HL-60/S4 (cell line): ENCODE data around the gene RRAD.
"Not testable (repeated sequence)": the region's sequence is repeated elsewhere in the genome, so short reads cannot be mapped to it uniquely, and the experiment has no call there.

Experiments used
- in situ Hi-C: fragments of 300-500 bp; cut with MboI; formaldehyde crosslinking; loops from 2 replicates; pipeline ENCODE4 v1.14.3; 2022; ENCODE audit warnings: low sequenced_read_pairs

The RRAD gene

DNA sequence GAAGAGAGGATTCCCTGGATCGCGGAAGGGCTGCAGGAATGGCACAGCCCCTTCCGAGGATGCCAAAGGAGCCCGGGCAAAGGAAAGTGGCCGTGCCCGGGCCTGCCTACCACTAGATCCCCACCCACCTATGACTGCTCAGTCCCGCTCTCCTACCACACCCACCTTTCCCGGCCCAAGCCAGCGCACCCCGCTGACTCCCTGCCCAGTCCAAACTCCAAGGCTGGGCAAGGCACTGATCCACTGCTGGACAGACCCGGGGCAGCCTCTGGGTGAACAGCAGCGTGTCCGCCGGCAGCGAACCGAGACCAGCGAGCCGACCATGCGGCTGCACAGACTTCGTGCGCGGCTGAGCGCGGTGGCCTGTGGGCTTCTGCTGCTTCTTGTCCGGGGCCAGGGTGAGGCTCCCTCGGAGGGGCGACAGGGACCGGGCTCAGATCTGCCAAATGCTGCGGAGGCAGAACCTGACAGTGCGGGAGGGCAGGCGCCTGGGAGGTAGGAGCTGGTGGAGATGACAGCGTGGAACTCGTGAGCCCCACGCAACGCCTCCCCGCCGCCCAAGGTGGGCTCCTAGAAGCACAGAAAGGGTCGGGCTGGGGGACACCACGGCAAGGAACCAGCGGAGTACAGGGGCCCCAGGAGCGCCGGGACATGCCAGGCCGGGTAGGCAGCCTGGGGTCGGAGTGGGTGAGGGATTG is 10.1 kb upstream of the RRAD start, which contains the start of gene CES2:
Gene CES2, plus strand, starts transcription at position 203 of the 698 bp plus-strand sequence. Its CDS starts 120 bp downstream, at position 323.
- in situ Hi-C loops = no loop called here

DNA sequence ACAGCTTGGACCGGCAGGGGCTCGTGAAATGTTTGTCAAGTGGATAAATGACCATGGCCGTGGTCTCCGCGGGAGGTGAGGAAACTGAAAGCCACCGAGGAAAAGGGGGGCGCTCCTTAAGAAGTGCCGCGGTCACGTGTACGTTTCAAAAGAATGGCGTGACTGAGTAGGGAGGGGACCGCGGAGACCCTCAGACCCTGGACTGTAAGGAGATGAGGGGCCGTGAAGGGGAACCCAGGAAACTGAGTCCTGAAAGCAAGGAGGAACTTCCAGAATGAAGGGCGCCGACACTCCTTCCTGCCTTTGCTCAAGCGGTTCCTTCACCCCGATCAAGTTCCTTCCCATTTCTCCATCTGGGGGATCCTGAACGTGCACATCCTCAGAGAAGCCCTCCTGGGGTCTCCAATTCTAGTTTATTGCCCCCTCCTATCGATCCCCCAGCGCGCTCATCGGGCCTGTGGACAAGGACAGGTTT is 9.5 kb upstream of the RRAD start:
- in situ Hi-C loops = not testable (repeated sequence)

DNA sequence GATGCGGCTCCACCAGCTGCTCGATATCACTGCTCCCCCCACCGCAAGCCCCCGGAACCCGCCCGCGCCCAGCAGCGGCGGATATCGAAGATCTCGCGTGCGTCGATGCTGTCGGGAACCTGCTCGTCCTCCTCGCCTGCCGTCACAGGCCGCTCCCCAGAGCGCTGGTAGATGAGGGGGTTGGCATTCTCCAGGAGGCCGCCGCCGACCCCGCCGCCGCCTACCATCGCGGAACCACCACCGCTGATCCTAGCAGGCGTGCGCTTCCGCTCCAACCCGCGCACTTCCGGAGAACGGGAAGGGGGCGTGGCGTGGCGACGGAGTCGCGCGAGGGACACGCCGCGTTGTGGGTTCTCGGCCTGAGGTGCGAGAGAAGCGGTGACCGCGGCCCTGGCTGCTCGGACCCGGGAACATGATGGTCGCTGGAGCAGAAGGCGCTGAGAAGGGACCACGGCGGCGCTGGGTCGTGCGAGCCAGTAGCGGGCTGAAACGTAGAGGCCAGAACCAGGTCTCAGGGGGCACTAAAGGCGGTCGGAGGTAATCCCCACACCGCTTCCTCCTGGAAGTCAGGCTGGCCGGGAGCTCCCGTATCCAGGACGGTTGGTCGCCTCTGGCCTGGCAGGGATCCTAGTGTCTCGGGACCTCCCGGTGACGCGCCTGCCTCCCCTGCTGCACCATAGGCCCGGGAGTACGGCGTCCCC is 9.0 kb upstream of the RRAD start, which contains the start of gene CIAO2B:
Gene CIAO2B, minus strand, starts transcription at position 265 of the 701 bp plus-strand sequence. Its CDS starts 38 bp downstream, at position 227.
- in situ Hi-C loops = no loop called here

DNA sequence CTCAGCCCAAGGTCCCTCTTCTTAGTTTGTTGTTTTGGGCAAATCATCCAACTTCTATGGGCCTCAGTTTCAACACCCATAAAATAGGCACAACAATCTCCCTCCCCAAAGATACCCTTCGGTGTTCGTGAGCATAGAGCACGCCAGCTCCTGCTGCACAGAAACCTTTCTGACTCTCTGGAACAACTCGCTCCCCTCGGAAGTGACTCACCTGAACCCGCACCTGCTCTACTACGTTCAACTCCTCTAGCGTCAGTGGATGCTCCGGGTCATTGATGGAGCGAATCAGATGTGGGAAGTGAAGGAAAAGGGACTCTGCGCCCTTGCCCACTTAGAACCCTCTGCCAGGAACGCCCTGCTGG is 8.4 kb upstream of the RRAD start:
- in situ Hi-C loops = no loop called here

DNA sequence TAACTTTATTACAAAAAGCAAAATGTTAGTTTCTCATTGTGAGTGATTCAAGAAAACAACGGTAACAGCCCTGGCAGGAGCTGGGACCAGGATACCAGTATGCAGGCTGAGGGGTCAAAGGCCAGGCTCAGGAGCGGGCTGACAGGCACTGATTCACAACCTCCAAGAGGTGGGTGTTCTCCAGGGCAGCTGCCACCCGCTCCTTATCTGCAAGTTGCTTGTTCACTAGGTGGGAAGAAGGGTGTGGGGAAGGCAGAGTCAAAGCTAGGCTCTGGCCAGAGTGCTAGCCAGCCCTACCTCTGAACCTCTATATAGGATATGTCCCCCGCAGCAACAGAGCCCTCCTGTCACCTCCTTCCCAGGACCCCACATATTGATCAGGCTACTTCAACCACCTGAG is 6.7 kb upstream of the RRAD start:
- in situ Hi-C loops = no loop called here

DNA sequence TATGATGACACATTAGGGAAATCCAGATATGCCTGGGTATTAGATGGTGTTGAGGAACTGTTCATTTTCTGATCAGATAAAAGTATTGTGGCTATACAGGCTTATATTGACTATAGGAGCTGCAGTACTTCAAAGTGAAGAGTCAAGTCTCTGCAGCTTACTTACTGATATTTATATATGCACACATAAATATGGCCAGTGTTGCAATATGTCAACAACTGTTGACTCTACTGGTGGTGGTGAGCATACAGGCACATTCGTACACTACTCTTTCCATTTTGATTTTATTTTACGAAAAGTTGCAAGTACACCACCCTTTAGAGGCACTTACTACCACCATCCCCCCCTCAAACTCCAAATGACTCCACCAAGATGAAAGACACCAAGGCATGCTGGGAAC is 6.3 kb upstream of the RRAD start:
- in situ Hi-C loops = no loop called here

GRCh38 chr16:66930189-66930588 is 4.9 kb upstream of the RRAD start:
- in situ Hi-C loops = no loop called here

- in situ Hi-C loops = no loop called here
Measured at GRCh38 chr16:66928702-66929388, 3.5 kb upstream of the RRAD start.

GRCh38 chr16:66927918-66928649 is 2.7 kb upstream of the RRAD start:
- in situ Hi-C loops = no loop called here

GRCh38 chr16:66926961-66927436 is 1.7 kb upstream of the RRAD start:
- in situ Hi-C loops = no loop called here

DNA sequence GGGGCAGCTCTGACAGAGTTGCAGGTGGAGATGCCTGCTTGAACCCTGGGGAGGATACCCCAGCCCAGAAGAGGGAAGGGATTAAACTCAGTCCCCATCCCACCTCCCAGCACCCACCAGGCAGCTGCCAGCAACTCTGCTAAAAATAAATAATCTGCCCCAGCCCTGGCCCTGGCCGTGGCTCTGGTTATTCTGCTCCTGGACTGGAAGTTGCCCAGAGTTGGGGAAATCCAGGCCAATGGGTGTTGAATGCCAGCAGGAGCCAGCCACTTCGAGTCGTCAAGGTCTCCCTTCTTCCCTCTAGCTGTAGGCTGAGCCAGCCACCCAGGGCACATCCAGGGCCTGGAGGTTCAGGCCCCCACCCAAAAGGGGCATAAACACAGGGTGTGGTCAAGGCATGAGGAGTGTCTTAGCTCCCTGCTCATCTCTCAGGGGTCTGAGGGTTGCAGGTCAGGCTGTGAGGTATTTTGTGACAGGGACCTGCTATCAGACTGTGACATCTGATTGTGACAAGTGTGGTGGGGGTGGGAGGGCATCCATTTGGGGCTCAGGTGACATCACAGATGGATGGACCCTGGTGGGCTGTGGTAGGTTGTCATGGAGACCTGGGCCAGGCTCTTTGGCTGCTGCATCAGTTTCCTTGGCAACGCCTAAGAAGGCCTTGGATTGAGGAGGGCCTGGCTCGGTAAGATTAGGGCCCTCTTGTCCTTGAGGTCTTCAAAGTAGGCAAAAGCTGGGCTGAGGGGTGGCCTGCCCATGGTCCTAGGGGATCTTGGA is 1.0 kb upstream of the RRAD start:
- in situ Hi-C loops = no loop called here

GRCh38 chr16:66924527-66925321 is 611 bp downstream of the RRAD start:
- in situ Hi-C loops = no loop called here

GRCh38 chr16:66923866-66924265 is 1.5 kb downstream of the RRAD start:
- in situ Hi-C loops = no loop called here

- in situ Hi-C loops = no loop called here
Measured at GRCh38 chr16:66923247-66923731, 2.0 kb downstream of the RRAD start.

DNA sequence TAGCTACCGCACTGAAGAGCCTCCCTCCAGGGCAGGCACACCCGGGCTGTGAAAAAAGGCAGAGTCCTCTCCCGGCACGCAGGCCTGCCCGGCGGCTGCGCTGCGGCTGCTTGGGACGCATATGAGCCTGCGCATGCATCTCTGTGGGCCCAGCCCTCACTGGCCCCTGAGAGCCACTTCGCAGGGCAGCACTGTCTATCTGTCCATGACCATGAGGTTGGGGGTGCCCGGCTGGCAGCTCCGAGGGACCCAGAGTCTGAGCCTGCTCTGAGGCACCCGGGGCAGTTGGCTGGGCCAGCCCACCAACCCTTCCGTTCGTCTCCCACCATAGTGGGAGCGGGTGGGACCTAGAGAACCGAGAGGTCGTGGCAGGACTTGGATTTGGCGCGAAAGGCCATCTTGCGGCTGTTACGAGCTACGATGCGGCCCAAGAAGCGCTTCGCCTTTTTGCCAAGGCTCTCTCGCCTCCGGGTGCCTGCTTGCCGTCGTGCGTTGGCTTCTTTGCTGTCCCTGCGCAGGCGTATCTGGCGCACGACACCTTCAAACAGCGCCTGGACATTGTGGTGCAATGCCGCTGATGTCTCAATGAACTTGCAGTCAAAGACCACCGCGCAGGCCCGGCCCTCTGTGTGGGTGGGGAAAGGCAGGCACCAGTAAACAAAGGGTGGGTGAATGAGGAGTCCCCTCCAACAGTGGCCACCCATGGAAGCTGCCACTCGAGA is 3.4 kb downstream of the RRAD start:
- in situ Hi-C loops = no loop called here

- in situ Hi-C loops = no loop called here
Measured at GRCh38 chr16:66920924-66921680, 4.2 kb downstream of the RRAD start.

DNA sequence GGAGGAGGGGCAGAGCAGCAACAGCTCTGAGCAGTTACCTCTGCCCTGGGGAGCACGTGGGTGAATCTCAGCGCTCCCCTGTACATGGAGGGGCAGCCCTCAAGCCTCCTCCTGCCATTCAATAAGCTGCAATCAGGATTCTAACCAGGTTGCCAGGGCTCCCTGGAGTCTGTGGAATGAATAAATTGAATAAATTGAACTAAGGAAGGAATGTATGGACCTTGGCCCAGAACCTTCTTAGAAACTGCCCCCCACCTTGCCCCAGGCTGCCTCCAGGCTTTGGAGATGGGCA is 5.1 kb downstream of the RRAD start:
- in situ Hi-C loops = no loop called here
